ENCODE data around the gene ATP2C2. TPM values are rescaled to one million over a fixed set of nuclear protein-coding genes. Genes with fewer than 3 reads are reported as not detected.
"Not testable (repeated sequence)": the region's sequence is repeated elsewhere in the genome, so short reads cannot be mapped to it uniquely, and the experiment has no call there.

Gene ATP2C2
- total RNA-seq, 4 donors from 2014 or later: 0.86 TPM; not detected in 3

DNA sequence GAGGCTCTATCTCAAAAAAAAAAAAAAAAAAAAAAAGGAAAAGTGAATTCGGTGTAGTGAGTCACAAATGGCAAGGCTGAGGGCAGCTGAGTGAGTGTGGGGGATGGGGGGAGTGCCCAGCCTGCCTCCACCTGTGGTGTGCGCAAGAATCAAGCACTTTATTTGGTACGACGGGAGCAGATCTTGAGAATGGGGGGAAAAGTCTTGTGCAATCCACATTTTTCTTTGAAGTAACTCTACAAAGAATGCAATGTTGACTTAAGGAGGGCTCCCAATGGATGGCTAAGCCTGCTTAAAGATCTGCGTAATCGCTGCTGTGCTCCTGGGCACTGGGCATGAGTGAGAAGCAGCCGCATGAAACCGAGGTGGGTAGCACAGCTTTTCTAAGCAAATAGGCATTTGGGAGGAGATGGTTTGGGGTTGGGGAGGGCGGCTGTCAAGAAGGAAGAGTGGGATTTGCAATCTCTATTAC, 28.2 kb downstream of the ATP2C2 start:
- Histone ChIP-seq H3K9me3 (no peaks in the 10 kb centered on the region), H3K36me3 (no peaks in the 10 kb centered on the region), H3K27me3 (peaks cover 0 to 35% (median 0%) of the 10 kb centered on the region in 4 donors), H3K4me1 (no peaks in the 10 kb centered on the region), H3K4me3 (no peak overlapping the region), H3K27ac (replicated peaks in 1 of 4) (no peak overlapping the region)
- 61% methylated on average over 9 of the region's 9 CpGs for WGBS
- intact Hi-C loops (cut with DNase I): no loop called here
- no peak for TF ChIP-seq POLR2AphosphoS5 (IDR thresholded peaks at IDR 0.05)
- no peak for DNase-seq (ENCODE audit: extremely low spot score)

DNA sequence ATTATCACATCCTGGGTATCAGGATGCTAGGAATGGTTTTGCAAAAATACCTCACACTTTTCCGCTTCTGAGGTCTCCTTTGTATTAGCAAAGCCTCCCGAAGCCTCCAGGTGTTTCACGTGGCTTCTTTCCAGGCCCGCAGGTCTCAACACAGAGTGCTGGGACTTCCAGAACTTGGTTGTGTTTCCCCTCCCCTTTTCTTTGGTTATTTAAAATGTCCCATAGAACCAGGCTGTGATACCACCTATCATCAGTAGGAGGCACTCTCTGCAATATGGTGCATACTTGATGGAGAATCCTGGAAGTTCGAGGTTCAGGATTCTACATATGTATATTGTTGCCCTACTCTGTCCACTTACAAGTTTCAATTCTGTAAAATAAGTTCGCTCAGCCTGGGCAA, 28.8 kb downstream of the ATP2C2 start:
- Histone ChIP-seq H3K27me3 (peaks cover 0 to 35% (median 0%) of the 10 kb centered on the region in 4 donors), H3K9me3 (no peaks in the 10 kb centered on the region), H3K4me1 (no peaks in the 10 kb centered on the region), H3K36me3 (no peaks in the 10 kb centered on the region), H3K4me3 (no peak overlapping the region), H3K27ac (replicated peaks in 1 of 4) (no peak overlapping the region)
- 82% methylated on average over 6 of the region's 6 CpGs for WGBS
- DNase-seq (ENCODE audit: extremely low spot score): no peak
- no peak for TF ChIP-seq POLR2A (IDR thresholded peaks at IDR 0.05; ENCODE audit: low read depth)
- TF ChIP-seq POLR2AphosphoS5 (IDR thresholded peaks at IDR 0.05): no peak
- no peak for TF ChIP-seq EP300 (IDR thresholded peaks at IDR 0.05)
- TF ChIP-seq, protein P1, sequence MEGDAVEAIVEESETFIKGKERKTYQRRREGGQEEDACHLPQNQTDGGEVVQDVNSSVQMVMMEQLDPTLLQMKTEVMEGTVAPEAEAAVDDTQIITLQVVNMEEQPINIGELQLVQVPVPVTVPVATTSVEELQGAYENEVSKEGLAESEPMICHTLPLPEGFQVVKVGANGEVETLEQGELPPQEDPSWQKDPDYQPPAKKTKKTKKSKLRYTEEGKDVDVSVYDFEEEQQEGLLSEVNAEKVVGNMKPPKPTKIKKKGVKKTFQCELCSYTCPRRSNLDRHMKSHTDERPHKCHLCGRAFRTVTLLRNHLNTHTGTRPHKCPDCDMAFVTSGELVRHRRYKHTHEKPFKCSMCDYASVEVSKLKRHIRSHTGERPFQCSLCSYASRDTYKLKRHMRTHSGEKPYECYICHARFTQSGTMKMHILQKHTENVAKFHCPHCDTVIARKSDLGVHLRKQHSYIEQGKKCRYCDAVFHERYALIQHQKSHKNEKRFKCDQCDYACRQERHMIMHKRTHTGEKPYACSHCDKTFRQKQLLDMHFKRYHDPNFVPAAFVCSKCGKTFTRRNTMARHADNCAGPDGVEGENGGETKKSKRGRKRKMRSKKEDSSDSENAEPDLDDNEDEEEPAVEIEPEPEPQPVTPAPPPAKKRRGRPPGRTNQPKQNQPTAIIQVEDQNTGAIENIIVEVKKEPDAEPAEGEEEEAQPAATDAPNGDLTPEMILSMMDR (IDR thresholded peaks at IDR 0.05): no peak
- intact Hi-C loops (cut with DNase I): no loop called here

DNA sequence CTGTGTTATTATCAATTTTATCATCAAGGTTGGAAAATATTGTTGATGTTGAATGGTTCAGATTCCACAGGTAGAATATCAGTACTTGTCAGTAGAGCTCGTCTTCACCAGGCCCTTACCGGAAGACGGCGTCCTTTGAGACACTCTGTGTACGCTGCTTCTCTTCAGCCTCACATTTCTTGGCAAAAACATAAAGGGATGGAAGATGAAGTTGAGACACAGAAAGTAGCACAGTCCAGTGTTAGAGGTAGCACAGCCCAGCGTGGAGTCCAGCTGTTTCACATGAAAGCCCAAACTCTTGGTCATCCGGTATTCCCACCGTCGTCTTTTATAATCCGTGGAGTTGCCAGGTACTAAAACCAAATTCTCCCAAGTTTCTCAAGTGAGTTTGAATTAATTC, 30.4 kb downstream of the ATP2C2 start:
- DNase-seq (ENCODE audit: extremely low spot score): no peak
- intact Hi-C loops (cut with DNase I): no loop called here

DNA sequence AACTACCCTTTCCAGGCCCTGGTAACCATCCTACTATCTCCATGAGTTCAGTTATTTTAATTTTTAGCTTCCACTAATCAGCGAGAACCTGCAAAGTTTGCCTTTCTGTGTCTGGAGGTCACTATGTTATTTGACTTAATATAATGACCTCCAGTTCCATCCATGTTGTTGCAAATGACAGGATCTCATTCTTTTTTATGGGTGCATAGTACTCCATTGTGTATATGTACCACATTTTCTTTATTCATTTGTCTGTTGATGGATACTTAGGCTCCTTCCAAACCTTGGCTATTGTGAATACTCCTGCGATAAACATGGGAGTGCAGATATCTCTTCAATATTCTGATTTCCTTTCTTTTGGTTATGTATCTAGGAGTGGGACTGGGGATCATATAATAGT, 31.6 kb downstream of the ATP2C2 start:
- H3K4me3 ChIP-seq; H3K27ac ChIP-seq (replicated peaks in 1 of 4); intact Hi-C loops (cut with DNase I); H3K9me3 ChIP-seq; H3K36me3 ChIP-seq; DNase-seq (ENCODE audit: extremely low spot score); H3K4me1 ChIP-seq: not testable (repeated sequence)
- WGBS: 45% methylated on average over 2 of the region's 2 CpGs
- H3K27me3 ChIP-seq: peaks cover 0 to 27% (median 0%) of the 10 kb centered on the region in 4 donors

More for the DNA sequence above, 30.4 kb downstream of the ATP2C2 start:
- no peaks in the 10 kb centered on the region for H3K36me3 ChIP-seq
- H3K4me3 ChIP-seq: no peak overlapping the region
- no peaks in the 10 kb centered on the region for H3K4me1 ChIP-seq
- H3K27me3 ChIP-seq: peaks cover 0 to 27% (median 0%) of the 10 kb centered on the region in 4 donors
- TF ChIP-seq EP300 (IDR thresholded peaks at IDR 0.05) (no peak), POLR2A (IDR thresholded peaks at IDR 0.05; ENCODE audit: low read depth) (no peak)
- H3K9me3 ChIP-seq: no peaks in the 10 kb centered on the region
- 38% methylated on average over 10 of the region's 10 CpGs for WGBS
- H3K27ac ChIP-seq (replicated peaks in 1 of 4): no peak overlapping the region

DNA sequence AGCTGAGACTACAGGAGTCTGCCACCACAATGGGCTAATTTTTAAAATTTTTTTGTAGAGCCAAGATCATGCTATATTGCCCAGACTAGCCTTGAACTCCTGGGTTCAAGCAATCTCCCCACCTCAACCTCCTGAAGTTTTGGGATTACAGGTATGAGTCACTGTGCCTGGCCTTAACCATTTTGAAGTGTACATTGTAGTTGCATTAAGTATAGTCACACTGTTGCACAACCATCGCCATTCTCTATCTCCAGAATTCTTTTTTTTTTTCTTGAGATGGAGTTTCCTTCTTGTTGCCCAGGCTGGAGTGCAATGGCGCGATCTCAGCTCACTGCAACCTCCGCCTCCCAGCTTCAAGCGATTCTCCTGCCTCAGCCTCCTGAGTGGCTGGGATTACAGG, 35.1 kb downstream of the ATP2C2 start:
- H3K36me3 ChIP-seq; H3K4me1 ChIP-seq; H3K9me3 ChIP-seq; H3K4me3 ChIP-seq; H3K27ac ChIP-seq (replicated peaks in 1 of 4); DNase-seq (ENCODE audit: extremely low spot score); intact Hi-C loops (cut with DNase I): not testable (repeated sequence)
- 94% methylated on average over 5 of the region's 5 CpGs for WGBS
- peaks cover 0 to 42% (median 0%) of the 10 kb centered on the region in 4 donors for H3K27me3 ChIP-seq

DNA sequence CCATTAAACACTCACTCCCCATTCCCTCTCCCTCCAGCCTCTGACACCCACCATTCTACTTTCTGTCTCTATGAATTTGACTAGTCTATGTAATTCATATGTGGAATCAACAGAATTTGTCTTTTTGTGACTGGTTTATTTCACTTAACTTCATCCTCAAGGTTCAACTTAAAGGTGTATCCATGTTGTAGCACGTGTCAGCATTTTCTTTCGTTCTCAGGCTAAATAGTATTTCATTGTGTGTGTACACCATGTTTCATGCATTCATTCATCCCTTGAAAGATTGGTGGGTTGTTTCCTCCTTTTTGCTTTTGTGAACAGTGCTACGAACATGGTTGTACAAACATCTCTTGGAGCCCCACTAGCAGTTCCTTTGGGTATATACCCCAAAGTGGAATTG, 36.0 kb downstream of the ATP2C2 start:
- Histone ChIP-seq H3K36me3 (no peaks in the 10 kb centered on the region), H3K4me1 (no peaks in the 10 kb centered on the region), H3K9me3 (no peaks in the 10 kb centered on the region), H3K27ac (replicated peaks in 1 of 4) (no peak overlapping the region), H3K4me3 (no peak overlapping the region), H3K27me3 (peaks cover 0 to 46% (median 0%) of the 10 kb centered on the region in 4 donors)
- 77% methylated on average over 3 of the region's 3 CpGs for WGBS
- no peak for DNase-seq (ENCODE audit: extremely low spot score)
- no peak for TF ChIP-seq POLR2AphosphoS5 (IDR thresholded peaks at IDR 0.05)
- no peak for TF ChIP-seq EP300 (IDR thresholded peaks at IDR 0.05)
- TF ChIP-seq, protein P1 (IDR thresholded peaks at IDR 0.05): no peak
- TF ChIP-seq POLR2A (IDR thresholded peaks at IDR 0.05; ENCODE audit: low read depth): no peak
- intact Hi-C loops (cut with DNase I): no loop called here

DNA sequence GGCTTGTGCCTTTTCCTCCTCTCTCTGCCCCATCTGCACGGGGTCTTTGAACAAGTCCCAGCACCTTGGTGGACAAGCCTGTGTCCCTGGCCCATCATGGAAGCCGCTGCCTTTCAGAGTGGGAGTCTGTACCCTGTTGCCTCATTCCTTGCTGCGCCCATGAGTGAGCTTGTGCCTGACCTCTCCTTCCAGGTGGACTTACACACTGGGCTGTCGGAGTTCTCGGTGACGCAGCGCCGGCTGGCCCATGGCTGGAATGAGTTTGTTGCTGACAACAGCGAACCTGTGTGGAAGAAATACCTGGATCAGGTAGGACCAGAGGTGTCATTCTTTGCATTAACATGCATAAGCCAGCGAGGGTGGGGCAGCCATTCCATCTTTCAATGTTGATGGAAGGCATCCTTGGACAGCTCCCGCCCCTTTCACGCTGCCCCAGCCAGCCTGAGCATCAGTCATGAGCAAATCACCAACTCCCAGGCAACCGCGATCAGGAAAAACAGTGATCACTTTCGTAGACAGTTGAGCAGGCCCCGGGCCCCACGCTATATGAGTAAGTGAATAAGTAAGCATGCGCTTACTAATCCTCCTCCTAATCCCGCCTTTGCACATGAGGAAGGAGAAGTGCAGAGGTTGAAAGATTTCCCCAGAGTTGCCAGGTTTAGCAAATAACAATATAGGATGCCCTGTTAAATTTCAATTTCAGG, 36.8 kb downstream of the ATP2C2 start:
- intact Hi-C loops (cut with DNase I): no loop called here
- no peak overlapping the region for H3K4me3 ChIP-seq
- H3K27ac ChIP-seq (replicated peaks in 1 of 4): no peak overlapping the region
- no peaks in the 10 kb centered on the region for H3K36me3 ChIP-seq
- TF ChIP-seq, protein P1 (IDR thresholded peaks at IDR 0.05): no peak
- no peak for TF ChIP-seq POLR2A (IDR thresholded peaks at IDR 0.05; ENCODE audit: low read depth)
- no peak for TF ChIP-seq EP300 (IDR thresholded peaks at IDR 0.05)
- TF ChIP-seq POLR2AphosphoS5 (IDR thresholded peaks at IDR 0.05): no peak
- no peaks in the 10 kb centered on the region for H3K4me1 ChIP-seq
- 82% methylated on average over 19 of the region's 19 CpGs for WGBS
- no peak for DNase-seq (ENCODE audit: extremely low spot score)
- no peaks in the 10 kb centered on the region for H3K9me3 ChIP-seq
- H3K27me3 ChIP-seq: peaks cover 0 to 46% (median 0%) of the 10 kb centered on the region in 4 donors
